Stimulated activated CD8-positive, alpha-beta memory T cell treated with anti-CD3 and anti-CD28 coated beads, Interleukin-12 subunit alpha, Interleukin-12 subunit beta, amount 100 ng/mL, for 24 hours (primary cell): ENCODE results near the gene PTGDR.

ENCODE experiments used
- DNase-seq: peaks from one replicate; pipeline ENCODE4 v3.0.0-alpha.2; 2020; ENCODE audit errors: extremely low read depth

The PTGDR gene

GRCh38 chr14:52263190-52263589, 4.3 kb upstream of the PTGDR start:
- no peak for DNase-seq

- no peak for DNase-seq
Observed at GRCh38 chr14:52265253-52265652, 2.2 kb upstream of the PTGDR start.

DNA sequence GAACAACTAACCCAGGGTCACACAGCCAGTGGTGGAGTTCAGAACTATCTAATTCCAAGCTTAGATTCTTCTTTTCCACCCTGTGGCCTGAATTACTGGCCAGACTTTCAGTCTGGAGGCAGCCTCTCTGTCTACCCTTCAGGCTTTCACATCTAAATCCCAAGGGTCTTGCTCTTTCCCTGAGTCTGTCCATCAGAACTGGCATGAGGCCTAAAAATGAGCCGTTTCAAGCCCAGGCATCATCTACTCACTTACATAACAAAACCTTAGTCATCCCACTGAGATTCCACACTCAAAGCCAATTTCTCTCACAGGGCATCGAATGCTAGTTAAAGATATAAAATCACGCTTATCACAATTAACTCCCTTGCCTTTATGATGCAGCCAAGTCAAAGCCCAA, 1.3 kb upstream of the PTGDR start:
- no peak for DNase-seq

DNA sequence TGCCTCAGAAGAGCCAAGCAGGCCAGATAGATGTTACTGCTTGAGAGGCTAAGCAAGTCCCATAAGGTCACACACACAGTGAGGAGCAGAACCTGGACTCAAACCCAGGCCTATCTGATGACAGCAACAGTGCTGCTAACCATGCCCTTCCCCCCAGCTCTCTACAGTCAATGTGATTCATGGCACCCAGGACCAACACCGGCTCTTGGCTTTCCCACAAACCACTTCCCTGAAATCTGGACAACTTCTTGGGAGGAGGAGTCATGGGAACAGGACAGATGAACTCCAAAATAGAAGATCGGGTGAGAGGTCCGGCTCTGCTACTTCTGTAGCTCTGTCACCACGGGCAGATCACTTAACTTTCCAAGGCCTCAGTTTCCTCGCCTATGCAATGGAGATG, 716 bp upstream of the PTGDR start:
- DNase-seq, result no peak

- no peak for DNase-seq
Observed at GRCh38 chr14:52268279-52269061, 972 bp downstream of the PTGDR start.

DNA sequence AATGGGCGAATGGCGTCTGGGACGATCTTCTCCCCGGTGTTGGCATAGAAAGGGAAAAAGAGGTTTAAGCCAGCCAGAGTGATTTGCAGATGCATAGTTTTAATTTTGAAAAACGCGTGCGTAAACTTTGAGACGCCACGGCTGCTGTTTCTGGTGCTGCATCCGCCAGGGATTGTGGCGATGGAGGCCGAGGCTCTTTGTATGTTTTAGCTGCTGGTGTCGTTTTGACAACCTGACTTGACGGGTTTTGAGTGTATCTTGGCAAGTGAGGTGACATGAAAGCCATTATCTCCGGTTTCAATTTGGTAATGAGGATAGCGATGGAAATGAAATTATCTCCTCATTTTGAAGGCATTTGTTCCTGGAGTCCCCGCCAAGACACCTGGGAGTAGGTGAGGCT, 1.6 kb downstream of the PTGDR start:
- DNase-seq, result no peak

DNA sequence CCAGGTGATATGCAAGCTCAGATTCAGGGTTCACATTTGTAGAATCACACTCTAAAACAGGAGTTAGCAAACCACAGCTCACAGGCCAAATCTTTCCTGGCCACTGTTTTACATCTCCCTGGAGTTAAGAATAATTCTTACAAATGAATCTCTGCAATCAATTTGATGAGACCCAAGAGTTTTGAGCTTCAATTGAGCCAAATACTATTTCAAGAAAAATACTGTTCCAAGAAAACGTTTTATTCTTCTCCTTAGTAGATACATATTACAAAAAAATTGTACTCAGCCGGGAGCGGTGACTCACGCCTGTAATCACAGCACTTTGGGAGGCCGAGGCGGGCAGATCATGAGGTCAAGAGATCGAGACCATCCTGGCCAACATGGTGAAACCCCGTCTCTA, 2.5 kb downstream of the PTGDR start:
- no peak for DNase-seq

GRCh38 chr14:52271538-52271937, 4.0 kb downstream of the PTGDR start:
- DNase-seq, result no peak

DNA sequence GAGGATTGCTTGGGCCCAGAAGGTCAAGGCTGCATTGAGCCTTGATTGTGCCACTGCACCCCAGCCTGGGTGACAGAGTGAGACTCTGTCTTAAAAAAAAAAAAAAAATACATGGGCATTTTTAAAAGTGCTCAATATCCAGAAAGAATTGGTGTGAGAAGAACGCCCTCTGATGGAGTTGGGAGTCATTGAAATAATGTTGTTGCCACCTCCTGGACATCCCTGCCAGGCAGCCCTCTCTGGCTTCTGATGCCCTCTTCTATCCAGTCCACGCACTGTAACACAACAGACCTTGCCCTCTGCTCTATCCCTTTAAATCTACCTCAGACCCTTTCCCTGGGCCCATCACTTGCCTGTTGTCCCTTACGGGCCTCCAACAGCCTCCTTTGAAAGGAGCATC, 4.9 kb downstream of the PTGDR start:
- no peak for DNase-seq

DNA sequence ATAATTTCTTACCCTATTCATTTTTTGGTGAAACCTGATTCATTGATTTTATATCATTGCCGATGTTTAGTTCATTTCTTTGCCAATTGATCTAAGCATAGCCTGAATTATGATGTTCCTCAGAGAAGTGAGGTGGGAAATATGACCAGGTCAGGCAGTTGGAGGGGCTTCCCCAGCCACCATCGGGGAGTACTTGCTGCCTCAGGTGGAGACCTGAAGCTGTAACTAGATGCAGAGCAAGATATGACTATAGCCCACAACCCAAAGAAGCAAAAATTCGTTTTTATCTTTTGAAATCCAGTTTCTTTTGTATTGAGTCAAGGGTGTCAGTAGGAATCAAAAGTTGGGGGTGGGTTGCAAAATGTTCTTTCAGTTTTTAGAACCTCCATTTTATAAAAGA, 7.9 kb downstream of the PTGDR start:
- DNase-seq, result no peak

GRCh38 chr14:52277552-52277951, 10.1 kb downstream of the PTGDR start:
- DNase-seq, result no peak

DNA sequence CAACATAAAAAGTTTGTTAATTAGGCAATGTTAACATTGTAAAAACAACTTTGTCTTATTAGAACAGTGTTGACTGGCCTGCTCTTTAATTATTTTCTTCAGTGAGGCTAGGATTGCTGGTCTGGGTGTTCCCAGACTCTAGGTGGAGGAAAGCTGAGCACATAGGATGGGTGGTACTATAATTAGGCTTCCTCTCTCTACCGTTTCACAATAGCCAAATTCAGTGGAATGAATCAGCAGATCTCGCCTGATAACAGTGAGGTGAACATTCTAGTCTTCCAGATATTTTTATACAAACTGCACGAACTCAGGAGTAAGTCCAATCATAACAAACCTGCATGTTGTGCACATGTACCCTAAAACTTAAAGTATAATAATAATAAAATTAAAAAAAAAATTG, 11.9 kb downstream of the PTGDR start:
- DNase-seq, result no peak

- no peak for DNase-seq
Observed at GRCh38 chr14:52283099-52283498, 15.6 kb downstream of the PTGDR start.

DNA sequence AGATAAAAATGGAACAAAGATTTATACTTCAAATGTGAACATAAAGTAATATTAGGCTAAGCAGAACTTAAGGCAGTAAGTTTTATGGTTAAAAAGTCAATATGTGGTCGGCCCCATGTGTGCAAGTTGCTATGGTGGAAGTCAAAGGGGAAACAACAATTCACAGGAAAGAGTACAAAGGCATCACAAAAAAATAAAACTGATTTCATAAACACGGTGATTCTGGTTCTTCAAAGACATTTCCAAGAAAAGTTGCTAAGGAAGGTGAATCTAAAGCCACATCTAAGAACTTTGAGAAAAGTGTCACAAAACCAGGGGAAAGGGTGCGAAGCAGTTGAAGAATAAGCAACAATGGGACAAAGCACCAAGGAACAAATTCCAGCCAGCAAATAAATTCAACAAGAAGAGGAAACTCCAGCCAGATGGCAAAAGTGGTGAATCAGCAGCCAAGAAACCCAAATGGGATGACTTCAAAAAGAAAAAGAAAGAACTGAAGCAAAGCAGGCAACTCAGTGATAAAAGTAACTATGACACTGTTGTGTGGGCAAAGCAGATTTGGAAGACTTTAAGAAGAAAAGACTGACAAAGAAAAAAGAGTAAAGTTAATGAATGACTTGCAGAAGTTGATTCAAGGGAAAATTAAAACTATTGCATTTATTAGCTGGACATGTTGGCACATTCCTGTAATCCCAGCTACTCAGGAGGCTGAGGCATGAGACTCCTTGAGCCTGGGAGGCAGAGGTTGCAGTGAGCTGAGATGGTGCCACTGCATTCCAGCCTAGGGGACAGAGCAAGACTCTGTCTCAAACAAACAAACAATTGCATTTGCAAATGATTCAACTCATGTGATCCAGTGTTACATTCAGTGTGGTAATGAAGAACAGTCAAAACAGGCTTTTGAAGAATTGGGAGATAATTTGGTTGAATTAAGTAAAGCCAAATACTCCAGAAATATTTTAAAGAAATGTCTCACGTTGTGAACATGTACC, 19.5 kb downstream of the PTGDR start:
- DNase-seq, result no peak

DNA sequence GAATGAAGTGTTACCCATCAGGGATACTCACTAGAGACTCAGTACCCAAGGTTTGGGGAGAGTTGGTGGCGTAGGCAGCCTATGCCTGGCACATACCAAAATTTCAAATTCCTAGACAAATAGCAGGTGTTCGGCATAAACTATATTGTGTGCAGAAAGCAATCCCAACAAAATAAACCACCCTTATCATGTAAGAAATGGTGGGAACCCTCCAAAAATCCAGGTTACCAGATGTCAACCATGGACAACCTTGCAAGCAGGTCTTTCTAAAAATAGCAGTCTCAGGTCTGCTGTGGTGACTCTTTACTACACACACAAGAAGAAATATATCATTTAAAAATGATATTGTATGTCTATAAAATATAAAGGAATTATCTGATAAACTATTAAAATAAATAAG, 28.9 kb downstream of the PTGDR start:
- no peak for DNase-seq

DNA sequence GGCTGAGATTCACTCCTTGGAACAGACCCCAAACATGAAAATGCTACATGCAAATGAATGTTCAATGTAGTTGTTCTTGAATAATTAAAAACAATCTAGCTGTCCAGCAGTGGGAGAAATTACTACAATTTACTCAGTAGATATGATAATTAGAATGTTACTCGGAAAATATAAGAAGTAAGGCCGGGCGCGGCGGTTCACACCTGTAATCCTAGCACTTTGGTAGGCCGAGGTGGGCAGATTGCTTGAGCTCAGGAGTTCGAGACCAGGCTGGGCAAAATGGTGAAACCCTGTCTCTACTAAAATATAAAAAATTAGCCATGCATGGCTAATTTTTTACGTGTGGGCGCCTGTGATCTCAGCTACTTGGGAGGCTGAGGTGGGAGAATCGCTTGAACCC, 31.3 kb downstream of the PTGDR start:
- no peak for DNase-seq

- DNase-seq, result no peak
Observed at GRCh38 chr14:52299692-52300278, 32.3 kb downstream of the PTGDR start.

DNA sequence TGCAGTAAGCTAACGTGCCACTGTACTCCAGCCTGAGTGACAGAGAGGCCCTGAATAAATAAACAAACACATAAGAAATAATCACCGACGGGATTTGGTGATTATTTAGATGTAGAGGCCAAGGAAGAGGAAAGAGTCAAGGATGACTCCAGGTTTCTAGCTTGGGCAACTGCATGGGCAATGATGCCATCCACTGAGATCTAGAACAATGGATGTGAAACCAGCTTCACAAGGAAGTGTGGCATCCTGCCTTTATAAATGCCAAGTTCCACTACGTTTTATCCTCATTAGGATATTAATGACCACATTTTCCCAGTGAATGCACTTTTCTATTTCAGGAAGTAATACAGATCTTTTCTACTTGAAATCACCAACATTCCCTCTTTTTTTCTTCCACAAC, 35.7 kb downstream of the PTGDR start:
- DNase-seq, result no peak

DNA sequence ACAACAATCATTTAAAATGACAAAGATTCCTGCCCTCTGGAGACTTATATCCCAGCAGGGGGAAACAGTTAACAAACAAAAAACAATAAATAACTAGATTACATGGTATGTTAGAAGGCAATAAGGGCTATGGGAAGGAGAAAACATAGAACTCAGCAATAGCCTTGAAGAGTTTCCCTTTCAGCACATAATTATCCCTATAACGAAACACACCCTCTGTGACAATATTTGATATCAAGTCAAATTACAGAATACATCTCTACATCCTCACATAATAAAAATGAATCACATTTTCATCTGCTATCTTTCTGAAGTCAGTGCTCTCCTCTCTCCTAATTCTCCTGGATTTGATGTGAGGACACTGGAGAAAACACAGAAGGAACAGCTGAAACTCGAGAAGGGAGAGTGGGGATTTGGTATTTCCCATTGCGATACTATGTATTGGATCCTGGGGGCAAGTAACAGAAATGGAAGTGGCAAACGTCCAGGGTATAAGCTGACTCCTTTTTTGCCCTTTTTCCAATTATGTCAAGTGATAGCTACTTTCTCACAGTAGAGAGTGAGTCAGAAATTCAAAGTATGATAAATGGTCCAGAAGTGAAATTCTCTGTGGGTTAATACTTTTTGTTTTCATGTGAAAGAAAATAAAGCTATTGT, 36.9 kb downstream of the PTGDR start:
- no peak for DNase-seq

DNA sequence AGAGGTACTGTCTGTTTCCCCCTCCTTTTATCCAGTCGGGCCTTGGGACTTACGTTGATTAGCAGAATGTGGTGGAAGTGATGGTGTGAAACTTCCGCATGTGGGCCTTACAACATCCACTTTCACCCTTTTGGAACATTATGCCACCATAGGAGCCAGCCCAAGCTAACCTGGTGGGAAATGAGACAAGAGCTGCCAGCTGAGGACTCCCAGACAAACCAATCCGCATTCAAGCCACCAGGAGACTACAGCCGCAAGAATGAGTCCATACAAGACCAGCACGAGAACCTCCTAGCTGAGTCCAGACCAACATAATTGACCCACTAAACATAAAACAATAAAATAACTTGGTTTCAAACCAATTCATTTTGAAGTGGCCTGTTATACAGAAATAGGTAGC, 37.5 kb downstream of the PTGDR start:
- no peak for DNase-seq

- no peak for DNase-seq
Observed at GRCh38 chr14:52307376-52307775, 39.9 kb downstream of the PTGDR start.

DNA sequence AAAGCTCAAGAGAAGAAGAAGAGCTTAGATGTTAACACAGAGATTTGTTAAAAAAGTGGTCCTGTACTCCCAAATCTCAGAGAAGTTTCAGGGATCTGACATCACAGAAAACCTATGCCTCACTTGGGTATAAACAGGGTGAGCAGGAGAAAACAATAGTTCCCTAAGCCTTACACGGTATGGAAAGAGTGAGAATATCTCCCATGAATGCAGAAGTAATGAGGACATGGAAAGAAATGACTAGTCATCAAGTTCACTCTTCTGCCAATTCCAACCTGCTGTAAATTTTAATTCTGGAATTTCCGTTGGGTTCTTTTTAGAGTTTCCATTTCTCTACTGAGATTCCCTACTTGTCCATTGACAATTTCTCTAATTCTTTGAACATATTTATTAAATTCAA, 40.4 kb downstream of the PTGDR start:
- no peak for DNase-seq
